ENCODE data around the gene FGFBP3.
A peak's percentile ranks its signal among the peaks of the same experiment; 100 is the strongest.

Gene FGFBP3, protein sequence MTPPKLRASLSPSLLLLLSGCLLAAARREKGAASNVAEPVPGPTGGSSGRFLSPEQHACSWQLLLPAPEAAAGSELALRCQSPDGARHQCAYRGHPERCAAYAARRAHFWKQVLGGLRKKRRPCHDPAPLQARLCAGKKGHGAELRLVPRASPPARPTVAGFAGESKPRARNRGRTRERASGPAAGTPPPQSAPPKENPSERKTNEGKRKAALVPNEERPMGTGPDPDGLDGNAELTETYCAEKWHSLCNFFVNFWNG

DNA sequence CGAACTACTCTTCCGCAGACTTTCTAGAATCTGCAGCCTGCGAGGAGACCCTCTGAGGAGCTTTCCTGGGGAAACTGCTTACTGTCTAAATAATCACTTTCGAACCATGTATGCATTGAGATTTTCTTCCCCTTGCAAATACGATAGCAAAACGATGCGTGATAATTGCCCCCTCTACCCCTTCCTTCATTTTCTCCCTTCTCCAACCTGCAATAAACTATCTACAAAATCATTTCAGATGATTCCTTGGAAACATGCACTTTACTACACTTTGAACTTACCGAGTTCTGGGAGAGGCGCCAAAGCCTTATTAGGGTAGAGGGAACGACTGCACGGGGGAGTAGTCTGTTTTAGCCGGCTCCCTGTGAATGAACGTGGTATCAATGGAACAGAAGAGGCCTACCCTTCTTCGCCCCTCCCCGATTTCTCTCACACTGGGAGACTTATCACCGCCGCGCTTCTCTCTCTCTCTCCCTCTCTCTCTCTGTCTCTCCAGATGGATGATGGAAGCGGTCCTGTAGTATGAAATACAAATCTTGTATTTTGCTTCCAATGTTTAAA, at the start of gene FGFBP3:
Gene FGFBP3, minus strand, starts transcription at position 370 of the 561 bp plus-strand sequence. CDS start 517 bp downstream, outside the sequence.
- peak; percentile 37 for DNase-seq

GRCh38 chr10:91957091-91957490, 47.8 kb upstream of the FGFBP3 start:
- no peak for DNase-seq

- DNase-seq: no peak
Measured at GRCh38 chr10:91955114-91955513, 45.8 kb upstream of the FGFBP3 start.

GRCh38 chr10:91953600-91954160, 44.4 kb upstream of the FGFBP3 start:
- DNase-seq: no peak

GRCh38 chr10:91944880-91945630, 35.8 kb upstream of the FGFBP3 start:
- DNase-seq: no peak

DNA sequence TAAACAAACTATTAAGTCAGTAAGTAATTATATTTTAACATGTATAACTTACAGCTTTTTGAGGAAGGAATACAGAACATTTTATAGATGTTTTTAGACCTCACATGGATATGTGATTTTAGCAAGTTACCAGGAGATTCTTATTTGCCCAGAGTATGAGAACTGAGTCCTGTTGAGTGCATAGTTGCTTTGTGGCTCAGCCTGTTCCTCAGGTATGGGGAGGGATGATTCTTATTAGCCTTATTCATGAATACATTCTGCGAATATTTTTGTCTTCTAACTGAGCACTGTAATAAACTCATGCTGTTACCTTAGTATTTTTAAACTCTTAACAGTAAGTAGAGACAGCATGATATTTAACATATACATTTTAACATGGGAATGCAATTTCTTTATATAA, 32.1 kb upstream of the FGFBP3 start:
- no peak for DNase-seq

DNA sequence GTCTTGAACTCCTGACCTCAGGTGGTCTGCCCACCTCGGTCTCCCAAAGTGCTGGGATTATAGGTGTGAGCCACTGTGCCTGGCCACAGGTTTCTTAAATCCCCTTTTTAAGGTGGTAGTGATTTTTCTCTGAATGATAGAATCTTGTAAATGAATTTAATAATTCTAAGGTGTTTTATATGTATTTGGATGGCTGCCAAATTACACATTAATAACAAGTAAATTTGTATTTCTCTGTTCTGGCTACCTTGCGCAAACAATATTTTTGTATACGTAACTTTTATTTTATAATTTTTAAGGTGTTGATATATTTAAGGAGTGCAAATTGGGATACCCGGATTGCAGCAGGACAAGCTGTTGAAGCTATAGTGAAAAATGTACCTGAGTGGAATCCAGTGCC, 30.4 kb upstream of the FGFBP3 start:
- no peak for DNase-seq

- no peak for DNase-seq
Measured at GRCh38 chr10:91935886-91936285, 26.6 kb upstream of the FGFBP3 start.

- no peak for DNase-seq
Measured at GRCh38 chr10:91932737-91933136, 23.5 kb upstream of the FGFBP3 start.

DNA sequence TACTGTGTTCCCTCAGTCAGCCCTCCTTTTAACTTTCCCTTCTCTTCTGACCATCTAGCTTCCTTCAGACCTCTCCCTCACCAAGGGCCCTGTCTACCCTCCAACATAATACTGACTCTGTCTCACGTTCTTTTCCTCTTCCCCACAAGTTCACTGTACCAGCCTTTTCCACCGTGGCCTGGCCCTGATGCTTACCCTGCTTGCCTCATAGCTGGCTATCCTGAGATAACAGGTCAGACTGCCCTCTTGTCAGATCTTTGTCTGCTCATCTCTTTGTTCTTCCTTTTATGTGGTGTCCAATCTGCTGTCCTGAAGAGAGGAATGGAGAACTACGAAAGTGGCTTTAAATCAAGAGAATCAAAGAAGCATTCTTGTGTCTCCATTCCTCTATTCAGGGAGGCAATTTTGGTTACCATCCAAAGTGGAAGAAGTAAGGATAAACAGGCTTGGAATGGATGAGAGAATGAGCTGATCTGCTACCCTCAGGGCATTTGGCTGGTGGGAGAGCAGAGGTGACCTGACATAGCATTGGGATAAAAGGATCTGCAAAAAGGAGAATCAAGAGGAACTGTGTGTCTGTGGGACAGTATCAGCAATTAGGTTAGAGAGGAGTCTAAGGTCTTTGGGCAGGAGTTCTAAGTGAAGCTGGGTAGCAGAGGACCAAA, 22.4 kb upstream of the FGFBP3 start:
- no peak for DNase-seq

GRCh38 chr10:91930939-91931338, 21.7 kb upstream of the FGFBP3 start:
- no peak for DNase-seq

DNA sequence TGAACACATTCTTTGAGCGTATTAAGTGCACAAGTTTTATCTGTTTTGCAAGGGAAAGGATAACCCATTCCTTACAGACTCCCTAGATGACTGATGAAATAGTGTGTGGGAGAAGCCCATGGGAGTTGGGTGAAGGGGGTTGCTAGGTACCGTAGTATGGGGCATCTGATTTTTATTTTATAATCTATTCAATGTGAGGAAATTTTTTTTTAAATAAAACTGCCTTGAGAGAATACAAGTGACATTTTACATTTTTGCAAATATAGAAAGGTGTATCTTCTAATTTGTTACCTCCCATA, 15.7 kb upstream of the FGFBP3 start:
- DNase-seq: no peak

GRCh38 chr10:91924212-91925021, 15.1 kb upstream of the FGFBP3 start:
- no peak for DNase-seq

- DNase-seq: peak; percentile 85
Measured at GRCh38 chr10:91923371-91924211, 14.3 kb upstream of the FGFBP3 start, which contains the start of gene BTAF1. BTAF1 (plus strand) TSS chr10:91923770; CDS start chr10:91924077, 307 bp downstream.

DNA sequence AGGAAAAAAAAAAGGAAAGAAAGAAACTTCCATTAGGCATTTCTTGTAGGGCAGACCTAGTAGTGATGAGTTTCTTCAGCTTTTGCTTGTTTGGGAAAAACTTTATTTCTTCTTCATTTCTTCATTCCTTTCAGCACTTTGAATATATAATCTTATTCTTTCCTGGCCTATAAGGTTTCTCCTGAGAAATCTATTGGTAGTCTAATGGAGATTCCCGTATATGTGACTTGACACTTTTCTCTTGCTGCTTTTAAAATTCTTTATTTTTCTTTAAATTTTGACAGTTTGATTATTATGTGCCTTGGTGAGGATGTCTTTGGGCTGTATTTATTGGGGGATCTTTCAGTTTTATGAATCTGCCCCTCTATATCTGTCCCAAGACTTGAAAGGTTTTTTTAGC, 10.4 kb upstream of the FGFBP3 start:
- no peak for DNase-seq

- DNase-seq: no peak
Measured at GRCh38 chr10:91910467-91910866, 1.2 kb upstream of the FGFBP3 start.

DNA sequence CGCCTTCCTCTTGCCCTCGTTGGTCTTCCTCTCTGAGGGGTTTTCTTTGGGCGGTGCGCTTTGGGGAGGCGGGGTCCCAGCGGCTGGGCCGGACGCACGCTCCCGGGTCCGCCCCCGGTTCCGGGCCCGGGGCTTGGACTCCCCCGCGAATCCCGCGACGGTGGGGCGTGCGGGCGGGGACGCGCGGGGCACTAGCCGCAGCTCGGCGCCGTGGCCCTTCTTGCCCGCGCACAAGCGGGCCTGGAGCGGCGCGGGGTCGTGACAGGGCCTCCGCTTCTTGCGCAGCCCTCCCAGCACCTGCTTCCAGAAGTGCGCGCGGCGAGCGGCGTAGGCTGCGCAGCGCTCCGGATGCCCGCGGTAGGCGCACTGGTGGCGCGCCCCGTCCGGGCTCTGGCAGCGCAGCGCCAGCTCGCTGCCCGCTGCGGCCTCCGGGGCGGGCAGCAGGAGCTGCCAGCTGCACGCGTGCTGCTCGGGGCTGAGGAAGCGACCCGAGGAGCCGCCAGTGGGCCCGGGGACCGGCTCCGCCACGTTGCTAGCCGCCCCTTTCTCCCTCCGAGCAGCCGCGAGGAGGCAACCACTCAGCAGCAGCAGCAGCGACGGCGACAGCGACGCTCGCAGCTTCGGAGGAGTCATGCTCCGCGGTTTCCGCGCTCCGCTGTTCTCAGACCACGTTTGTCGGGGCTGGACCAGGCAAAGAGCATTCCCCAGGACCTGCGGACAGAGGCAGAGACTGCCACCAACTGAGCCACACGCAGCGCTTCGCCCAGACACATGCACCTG, 759 bp downstream of the FGFBP3 start:
- DNase-seq: peak; percentile 64

GRCh38 chr10:91907914-91908336, 1.4 kb downstream of the FGFBP3 start:
- no peak for DNase-seq

DNA sequence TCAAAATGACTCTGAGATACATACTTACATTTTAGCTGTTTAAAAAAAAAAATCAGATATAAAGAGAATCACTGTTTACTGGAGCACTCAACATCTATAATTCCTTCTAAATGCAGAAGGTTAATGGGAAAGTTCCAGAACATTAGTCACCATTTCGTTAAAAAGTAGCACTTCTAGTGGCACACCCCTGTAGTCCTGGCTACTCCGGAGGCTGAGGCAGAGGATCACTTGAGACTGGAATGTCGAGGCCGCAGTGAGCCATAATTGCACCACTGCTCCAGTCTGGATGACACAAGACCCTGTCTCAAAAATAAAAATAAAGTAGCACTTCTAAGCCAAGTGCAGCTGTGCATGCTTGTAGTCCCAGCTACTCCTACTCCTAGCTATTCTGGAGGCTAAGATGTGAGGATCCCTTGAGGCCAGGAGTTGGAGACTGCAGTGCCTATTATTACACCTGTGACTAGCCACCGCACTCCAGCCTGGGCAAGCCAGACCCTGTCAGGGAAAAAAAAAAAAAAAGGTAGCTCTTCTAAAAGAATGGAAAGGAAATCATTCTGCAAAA, 2.2 kb downstream of the FGFBP3 start:
- DNase-seq: no peak
